HG03064 (cell line): ENCODE data around the gene NR0B2.
"Not testable (repeated sequence)": the region's sequence is repeated elsewhere in the genome, so short reads cannot be mapped to it uniquely, and the experiment has no call there.

Source experiments
- ATAC-seq: cut with Tn5 transposase; IDR thresholded peaks from one replicate; pipeline ENCODE4 v1.9.1; 2021; ENCODE audit warnings: low read depth; ENCODE audit not compliant: unreplicated experiment

NR0B2 gene, protein sequence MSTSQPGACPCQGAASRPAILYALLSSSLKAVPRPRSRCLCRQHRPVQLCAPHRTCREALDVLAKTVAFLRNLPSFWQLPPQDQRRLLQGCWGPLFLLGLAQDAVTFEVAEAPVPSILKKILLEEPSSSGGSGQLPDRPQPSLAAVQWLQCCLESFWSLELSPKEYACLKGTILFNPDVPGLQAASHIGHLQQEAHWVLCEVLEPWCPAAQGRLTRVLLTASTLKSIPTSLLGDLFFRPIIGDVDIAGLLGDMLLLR

DNA sequence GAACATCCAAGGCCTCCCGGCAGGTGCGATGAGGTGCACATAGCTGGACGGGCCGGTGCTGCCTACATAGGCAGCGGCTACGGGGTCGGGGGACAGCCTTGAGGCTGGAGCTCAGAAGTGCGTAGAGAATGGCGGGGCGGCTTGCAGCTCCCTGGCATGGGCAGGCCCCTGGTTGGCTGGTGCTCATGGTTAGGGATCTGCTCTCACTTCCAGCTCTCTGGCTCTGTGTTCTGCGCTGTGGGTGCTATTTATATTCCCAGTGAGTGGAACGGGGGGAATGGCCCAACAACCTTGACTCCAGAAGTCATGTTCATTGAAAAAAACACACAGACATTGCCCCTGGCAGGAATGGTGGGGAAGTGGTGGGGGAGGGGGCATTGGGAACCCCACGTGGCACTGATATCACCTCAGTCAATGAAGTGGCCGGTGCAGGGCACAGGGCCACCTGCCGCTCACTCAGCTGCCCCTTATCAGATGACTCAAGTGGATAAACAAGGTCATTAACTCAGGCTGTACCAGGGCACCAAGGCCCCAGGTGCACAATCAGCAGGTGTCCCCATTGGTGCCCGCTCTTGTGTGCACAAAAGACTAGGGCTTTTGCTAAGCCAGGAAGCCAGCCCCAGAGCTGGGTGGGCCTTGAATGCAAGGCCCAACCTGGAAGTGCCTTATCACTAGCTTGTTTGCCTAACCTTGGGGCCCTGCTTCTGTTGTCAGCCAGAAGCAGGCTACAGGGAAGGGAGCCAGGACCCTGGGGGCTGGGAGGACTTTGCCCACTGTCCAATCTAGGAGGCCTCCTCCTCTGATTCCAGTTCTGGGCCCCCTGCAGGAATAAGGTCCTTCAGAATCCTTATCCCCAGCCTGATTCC is at the start of gene NR0B2:
Gene NR0B2, minus strand, starts transcription at position 222 of the 866 bp plus-strand sequence. Its CDS starts 35 bp downstream, at position 187.
- no peak for ATAC-seq

DNA sequence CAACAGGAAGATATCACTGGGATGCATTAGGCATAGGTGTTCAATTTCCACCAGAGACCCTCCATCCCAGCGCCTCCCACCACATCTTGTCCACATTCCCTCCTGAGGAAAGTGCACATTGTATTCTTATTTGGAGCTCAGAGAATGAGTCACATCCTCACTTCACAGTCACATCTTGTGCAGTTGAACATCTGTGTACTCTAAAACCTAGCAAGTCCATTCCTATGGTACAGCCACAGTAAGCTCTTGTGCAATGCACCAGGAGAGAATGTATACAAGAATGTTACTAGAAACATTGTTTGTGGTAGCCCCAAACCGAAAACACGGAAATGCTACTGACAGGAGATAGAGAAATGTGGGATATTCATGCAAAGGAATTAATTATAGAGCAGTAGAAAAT is 48.1 kb upstream of the NR0B2 start:
- ATAC-seq, result no peak

DNA sequence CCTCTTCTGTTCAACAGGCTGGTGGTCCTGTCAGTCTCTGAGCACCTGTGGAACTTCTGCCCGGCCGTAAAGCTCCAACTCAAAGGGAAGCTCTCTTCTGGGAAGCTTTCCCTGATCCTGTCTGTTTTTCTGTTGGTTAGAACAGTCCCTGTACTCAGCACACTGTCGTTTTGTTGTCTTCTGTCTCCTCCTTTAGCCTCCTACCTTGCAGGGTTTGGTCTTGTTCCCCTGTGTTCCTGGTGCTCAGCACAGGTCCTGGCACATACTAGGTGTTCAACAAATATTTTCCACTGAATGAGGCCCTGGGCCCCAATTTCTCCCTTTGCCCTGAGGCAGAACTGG is 46.8 kb upstream of the NR0B2 start:
- no peak for ATAC-seq

DNA sequence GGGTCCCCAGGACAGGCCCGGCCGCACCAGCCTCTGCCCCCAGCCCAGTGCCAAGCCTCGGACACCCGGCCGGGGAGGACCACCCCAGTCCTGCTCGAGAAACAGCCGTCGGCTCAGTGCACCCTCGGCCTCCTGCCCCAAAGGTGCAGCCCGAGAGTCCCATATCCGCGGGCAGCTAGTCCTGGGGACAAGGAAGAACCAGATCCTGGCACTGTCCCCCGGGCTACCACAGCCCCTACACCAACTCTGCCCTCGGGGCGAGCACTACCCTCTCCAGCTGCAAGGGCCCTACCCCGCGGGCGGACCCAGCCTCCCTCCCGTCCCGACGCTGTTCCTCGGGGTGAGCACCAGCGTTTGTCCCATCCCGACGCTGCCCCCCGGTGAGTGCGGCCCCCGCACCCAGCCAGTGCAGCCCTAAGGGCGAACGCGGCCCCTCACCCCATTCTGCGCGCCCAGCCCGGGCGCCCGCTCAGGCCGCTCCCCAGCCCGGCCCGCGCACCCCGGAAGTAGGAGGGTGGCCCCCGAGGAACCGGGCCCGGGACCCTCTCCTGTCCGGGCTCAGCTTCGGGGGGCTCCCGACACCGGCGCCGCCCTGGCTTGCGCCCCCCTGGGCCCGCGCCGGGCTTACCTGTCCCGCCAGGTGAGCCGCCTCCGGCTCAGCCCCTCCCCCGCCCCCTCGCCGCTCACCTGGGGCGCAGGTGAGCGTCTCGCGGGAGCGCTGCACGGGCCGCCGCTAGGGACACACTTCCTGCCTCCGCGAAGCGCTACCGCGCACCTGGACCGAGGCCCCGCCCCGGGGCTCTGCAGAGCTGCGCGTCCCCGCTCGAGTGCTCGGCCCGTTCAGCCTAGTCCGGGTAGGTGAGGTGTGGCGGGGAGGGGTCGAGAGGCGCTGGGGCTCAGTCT is 46.2 kb upstream of the NR0B2 start, which contains the start of gene KDF1:
Gene KDF1, minus strand, starts transcription at position 747 of the 903 bp plus-strand sequence. CDS start 8,088 bp downstream, outside the sequence.
- ATAC-seq, result no peak

DNA sequence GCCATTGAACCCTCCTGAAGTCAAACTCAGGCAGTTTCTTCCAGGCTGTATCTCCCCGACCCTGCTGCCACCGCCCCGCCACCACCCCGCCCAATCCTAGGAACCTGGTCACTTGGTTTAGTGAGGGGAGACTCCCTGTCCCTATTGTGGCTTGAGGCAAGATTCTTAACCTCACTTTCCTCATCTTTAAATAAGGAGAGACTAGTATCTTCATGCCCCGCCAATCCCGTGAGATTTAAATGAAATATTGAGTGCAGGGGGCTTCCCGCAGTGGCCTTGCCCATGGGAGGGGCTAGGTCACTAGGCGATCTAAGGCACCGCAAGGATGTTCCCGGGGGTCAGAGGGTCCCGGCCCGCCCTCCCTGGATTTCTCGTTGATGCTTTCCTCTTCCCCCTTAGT is 45.5 kb upstream of the NR0B2 start:
- no peak for ATAC-seq

DNA sequence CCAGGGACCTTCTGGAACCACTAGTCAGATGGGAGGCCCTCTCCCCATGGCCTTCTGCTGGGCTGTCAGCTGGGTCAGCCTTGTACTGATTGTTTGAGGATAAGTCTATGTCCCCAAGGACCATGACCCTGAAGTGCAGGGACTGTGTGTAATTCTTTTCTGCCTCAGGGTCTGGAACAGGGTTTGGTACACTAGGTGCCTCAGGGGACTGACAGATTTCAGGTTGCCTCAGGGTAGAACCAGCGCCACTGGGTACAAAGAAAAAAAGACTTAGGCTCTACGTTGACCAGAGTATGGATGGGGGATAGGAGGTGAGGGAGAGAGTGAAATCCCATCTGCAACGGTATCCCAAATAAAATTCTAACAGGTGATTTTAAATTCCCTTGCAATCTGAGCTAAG is 43.5 kb upstream of the NR0B2 start:
- ATAC-seq, result no peak

DNA sequence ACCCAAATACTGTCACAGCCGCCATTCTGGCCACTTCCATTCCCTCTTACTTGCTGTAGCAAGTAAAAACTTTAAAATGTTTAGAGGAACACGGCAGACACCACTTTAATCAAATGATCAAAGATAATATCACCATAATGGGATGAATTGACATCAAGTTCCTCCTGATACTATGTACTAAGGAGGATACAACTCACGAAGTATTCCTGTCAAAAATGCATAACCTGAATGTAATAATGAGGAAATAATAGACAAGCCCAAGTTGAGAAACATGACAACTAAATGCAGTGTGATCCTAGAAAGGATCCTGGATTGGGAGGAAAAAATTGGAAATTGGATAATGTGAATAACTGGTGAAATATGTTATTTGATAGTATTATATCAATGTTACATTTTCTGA is 42.5 kb upstream of the NR0B2 start:
- ATAC-seq, result no peak

DNA sequence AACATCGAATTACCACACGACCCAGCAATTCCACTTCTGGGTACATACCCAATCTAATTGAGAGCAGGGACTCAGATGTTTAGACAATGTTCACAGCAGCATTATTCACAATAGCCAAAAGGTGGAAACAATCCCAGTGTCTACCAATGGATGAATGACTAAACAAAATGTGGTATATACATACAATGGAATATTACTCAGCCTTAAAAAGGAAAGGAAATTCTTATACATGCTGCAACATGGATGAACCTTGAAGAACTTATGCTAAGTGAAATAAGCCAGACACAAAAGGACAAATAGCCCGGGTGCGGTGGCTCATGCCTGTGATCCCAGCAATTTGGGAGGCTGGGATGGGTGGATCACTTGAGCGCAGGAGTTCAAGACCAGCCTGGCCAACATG is 39.6 kb upstream of the NR0B2 start:
- no peak for ATAC-seq

DNA sequence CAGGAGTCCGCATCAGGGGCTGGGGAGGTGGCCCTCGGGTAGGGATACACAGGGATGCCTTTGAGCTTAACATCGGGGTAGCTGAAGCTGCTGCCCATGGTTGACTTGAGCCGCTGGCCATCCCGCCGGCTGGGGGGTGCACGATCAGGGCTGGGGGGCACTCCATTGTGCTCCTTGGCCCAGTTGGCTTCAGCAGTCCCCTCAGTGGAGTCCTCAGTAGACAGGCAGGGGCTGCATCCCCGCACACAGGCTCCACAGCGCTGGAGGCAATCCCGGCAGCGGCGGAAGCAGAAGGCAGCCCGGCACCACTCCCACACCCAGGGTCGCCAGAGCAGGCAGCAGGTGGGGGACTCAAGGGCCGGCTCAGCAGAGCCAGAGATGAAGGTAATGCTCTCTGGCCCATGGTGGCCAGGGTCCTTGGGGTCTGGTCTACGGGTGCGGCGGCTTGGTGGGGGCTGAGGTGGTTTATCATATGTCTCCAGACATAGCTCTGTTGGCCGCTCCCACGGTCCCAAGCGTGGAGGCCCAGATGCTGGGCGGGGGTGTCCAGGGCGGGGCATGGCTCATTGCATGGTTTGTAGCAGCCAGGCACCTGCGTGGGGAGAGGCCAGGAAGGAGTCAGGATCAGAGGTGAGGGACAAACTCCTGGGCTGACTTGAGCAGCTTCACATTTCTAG is 38.2 kb upstream of the NR0B2 start:
- no peak for ATAC-seq

DNA sequence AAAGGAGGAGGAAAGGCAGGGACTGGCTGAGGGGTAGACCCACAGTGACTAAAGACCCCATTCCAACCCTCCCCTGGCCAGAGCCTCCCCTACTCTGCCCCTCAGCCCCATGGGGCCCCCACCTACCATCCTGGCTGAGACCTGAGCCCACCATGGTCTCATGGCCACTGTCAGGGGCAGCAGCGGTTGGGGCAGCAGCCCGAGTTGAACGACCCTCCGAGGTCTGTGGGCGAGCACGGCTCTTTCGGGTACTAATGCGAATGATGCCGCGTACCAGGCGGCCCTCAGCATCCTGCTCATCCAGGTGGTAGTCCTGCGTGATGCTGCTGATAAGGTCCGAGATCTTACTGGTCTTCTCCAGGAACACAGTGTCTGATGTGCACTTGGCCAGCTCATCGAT is 37.4 kb upstream of the NR0B2 start:
- no peak for ATAC-seq

DNA sequence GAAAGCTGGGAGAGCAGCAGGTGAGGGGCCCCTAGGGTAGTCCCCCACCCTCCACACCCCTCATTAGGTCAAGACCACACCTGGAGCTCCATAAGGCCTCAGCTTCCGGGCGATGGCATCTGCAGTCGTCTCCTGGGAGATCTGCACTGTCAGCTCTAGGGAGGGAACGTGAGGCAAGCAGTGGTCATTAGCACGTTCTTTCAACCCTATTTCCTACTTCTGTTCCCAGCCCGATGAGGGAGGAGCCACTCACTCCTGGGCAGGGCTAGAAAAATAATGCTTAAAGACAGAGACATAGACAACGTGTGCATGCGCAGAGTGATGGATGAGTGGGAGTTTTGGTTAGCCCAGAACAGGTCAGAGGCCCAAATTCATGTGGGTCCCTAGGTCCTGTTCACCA is 36.8 kb upstream of the NR0B2 start:
- ATAC-seq, result no peak

DNA sequence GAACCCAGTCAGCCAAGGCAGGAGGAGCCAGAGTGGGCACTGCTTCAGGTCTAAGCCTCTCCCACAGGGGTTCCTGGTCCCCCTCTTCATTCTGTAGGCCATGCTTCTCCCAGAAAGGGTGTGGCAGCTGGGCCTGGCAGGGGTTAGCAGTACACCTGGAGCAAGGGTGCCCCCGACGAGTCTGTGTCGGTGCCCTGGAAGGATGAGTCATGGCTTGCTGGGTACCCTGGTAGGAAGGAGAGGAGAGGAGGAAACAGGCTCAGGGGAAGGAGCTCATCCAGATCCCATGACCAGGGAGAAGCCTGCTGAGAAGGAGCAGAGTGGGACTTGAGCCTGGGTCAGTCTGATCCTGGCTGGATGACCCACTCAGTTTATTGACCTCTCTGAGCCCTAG is 36.1 kb upstream of the NR0B2 start:
- ATAC-seq, result no peak

DNA sequence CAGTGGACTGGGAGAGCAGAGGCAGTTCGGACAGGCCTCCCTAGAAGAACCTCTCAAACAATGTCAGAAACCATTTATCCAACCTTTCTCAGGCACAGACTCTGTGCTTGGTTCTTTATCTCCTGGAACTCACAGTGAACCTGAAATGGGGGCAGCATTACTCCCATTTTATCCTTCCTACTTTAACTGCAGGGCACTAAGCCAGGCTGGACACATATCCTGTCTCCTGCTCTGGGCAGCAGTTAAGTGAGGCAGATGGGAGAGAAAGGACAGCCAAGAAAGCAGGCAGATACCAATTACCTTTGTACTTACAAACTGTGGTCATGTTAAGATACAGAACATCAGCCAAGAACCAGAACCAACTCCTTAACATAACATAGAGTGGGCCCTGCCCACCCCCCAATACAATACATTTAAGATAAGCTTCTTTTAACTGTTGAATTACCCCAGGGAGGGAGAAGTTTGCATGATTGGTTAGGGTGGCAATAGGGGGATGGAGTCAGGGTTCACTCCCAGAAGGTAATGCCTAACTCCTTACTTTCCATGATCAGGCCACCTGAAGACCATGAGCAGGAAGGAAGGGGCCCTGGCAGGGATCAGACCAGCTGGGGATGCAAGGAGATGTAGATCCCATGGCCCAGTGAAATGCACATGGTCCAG is 35.6 kb upstream of the NR0B2 start:
- no peak for ATAC-seq

DNA sequence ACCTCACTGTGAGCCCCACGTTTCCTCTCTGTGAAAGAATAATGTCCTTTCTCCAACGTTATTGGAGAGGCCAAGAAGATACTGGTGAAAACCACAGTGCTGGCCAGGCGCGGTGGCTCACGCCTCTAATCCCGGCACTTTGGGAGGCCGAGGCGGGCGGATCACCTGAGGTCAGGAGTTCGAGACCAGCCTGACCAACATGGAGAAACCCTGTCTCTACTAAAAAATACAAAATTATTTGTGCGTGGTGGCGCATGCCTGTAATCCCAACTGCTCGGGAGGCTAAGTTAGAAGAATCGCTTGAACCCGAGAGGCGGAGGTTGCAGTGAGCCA is 34.9 kb upstream of the NR0B2 start:
- ATAC-seq, result not testable (repeated sequence)

DNA sequence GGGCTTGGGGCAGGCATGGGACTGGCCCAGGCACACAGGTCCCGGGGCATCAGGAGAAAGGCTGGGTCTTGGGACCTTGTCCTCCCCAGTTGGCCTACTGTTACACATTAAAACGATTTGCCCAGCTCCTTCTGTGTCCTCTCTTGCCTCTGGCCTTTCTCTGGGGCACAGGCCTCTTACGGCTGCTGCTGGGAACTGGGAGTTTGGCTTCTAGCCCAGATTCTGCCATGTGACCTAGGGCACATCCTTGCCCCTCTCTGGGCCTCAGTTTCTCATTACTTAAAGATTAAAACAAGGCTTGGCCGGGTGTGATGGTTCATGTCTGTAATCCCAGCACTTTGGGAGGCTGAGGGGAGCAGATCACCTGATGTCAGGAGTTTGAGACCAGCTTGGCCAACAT is 32.5 kb upstream of the NR0B2 start:
- ATAC-seq, result no peak

DNA sequence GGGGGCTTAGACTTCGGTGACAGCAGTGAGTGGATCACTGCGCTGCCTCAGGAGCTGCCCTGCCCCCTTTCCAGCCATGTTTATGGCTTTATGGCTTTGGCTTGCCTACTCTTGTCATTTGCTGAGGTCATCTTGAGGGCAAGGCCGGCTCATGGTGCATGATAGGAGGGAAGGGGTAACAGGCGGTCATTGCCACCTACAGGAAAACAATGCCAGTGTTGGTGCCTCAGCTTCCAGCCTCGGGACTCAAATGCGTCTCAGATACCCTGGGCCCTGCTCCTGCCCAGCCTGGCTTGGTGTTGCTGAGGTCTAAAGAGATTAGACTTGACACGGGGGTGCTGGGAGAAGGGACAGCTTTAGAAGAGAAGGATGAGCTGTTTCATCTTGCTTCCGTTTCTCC is 32.0 kb upstream of the NR0B2 start:
- no peak for ATAC-seq

DNA sequence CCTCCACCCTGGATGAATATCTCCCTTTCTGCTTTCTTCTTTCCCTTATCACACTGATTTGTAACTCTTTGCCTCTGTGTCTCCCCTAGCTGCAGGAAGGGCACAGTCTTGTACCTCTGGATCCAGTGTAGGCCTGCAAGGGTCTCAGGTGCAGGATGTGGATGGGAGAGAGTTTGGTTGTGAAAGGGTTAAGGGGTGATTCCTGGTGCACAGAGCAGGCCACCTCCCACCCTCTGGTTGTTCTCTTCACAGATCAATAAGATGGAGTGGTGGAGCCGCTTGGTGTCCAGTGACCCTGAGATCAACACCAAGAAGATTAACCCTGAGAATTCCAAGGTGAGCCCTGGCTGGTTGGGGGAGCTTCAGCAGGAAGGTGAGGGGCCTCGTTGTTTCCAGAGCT is 31.4 kb upstream of the NR0B2 start:
- ATAC-seq, result no peak

DNA sequence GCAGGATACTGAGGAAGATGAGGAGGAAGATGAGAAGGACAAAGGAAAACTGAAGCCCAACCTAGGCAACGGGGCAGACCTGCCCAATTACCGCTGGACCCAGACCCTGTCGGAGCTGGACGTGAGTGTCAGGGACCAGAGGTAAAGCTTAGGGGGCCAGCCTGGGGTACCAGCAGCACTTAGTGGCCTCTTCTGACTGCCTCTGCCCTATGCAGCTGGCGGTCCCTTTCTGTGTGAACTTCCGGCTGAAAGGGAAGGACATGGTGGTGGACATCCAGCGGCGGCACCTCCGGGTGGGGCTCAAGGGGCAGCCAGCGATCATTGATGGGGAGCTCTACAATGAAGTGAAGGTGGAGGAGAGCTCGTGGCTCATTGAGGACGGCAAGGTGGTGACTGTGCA is 28.9 kb upstream of the NR0B2 start:
- no peak for ATAC-seq

DNA sequence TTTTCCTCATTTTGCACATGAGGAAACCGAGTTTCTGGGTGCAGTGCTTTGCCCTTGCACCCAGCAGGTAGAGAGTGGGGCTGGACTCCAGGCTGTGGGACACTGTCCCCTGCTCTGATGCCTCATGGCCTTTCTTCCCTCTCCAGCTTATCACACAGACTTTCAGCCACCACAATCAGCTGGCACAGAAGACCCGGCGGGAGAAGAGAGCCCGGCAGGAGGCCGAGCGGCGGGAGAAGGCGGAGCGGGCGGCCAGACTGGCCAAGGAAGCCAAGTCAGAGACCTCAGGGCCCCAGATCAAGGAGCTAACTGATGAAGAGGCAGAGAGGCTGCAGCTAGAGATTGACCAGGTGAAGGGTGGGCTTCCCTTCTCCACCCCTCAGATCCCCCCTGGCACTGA is 27.5 kb upstream of the NR0B2 start:
- ATAC-seq, result no peak

DNA sequence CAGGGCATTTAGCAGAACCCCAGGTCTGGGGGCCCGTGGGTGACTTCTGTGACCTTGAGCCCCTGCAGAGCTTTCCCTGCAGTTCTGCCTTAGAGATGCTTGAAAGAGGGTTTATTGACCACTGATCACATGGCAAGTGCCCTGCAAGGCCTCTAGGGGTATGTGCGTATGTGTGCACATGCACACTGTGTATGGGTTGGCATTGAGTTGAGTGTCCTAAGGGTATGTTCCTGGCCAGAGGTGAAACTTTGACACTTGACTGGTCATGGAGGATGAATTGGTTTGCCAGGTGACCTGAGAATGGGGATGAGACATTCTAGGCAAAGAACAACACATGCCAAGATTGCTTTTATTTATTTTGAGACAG is 24.9 kb upstream of the NR0B2 start:
- no peak for ATAC-seq
